ENCODE results near the gene FUT4.

GRCh38 chr11:94563176-94563847 lies 19.6 kb downstream of the FUT4 start:
- TF ChIP-seq CTCF (IDR thresholded peaks at IDR 0.05) = no peak
- no peak for TF ChIP-seq POLR2A (IDR thresholded peaks at IDR 0.05)

Data from body of pancreas (tissue), 4 donors.